HEK293 (cell line): Measurements from ENCODE around the gene DIP2C.
A peak's percentile ranks its signal among the peaks of the same experiment; 100 is the strongest.

Experiments used
- CTCF ChIA-PET: fragments of 350-600 bp; formaldehyde crosslinking; extraction: SDS; loops from one replicate; lab custom pipeline; 2021; ENCODE audit warnings: antibody characterized with exemption; lab: Yijun Ruan, JAX
- POLR2A ChIA-PET: fragments of 300-600 bp; formaldehyde crosslinking; extraction: SDS; loops from one replicate; lab custom pipeline; 2020; ENCODE audit warnings: antibody characterized with exemption, inconsistent platforms; lab: Yijun Ruan, JAX
- H3K27ac ChIP-seq: fragments of 200-500 bp; sonication (Bioruptor generic); 2 replicates; pipeline ENCODE4 v1.5.1; 2014; ENCODE audit warnings: low read depth, low read length, control low read depth, inconsistent platforms; ENCODE audit errors: extremely low read depth
- H3K36me3 ChIP-seq, 2 experiments: fragments of 200-500 bp in 1 of 2; sonication (Bioruptor generic) in 1 of 2; 1 replicate in 1 of 2; 2 replicates in 1 of 2; pipeline ENCODE4 v1.5.1; 2014 to 2017; ENCODE audit warnings: inconsistent platforms in 2 of 2, low read length in 2 of 2; ENCODE audit not compliant: control insufficient read depth in 2 of 2, insufficient read depth in 1 of 2
- H3K4me1 ChIP-seq: fragments of 200-500 bp; sonication (Bioruptor generic); 2 replicates; pipeline ENCODE4 v1.5.1; 2014; ENCODE audit warnings: mild to moderate bottlenecking, low read length, inconsistent platforms; ENCODE audit not compliant: control insufficient read depth, insufficient read depth
- H3K4me3 ChIP-seq: 2 replicates; pipeline ENCODE4 v1.5.1; 2011; ENCODE audit warnings: low read depth, mild to moderate bottlenecking, control low read depth, low read length, moderate library complexity
- H3K9me3 ChIP-seq: fragments of 200-500 bp; sonication (Bioruptor generic); 2 replicates; pipeline ENCODE4 v1.5.1; 2014; ENCODE audit warnings: low read depth, low read length, inconsistent platforms; ENCODE audit not compliant: control insufficient read depth, insufficient read depth
- AEBP2 ChIP-seq: fragments of 450-650 bp; formaldehyde crosslinking; IDR thresholded peaks from 2 replicates; pipeline ENCODE4 v1.5.1; 2016; ENCODE audit warnings: missing biosample characterization, missing genetic modification characterization, borderline replicate concordance
- FEZF1 ChIP-seq: fragments of 450-650 bp; formaldehyde crosslinking; IDR thresholded peaks from 2 replicates; pipeline ENCODE4 v1.5.1; 2016; ENCODE audit warnings: missing biosample characterization, missing genetic modification characterization
- GLIS1 ChIP-seq: fragments of 450-650 bp; formaldehyde crosslinking; IDR thresholded peaks from 2 replicates; pipeline ENCODE4 v1.5.1; 2016; ENCODE audit warnings: missing biosample characterization, missing genetic modification characterization
- INSM2 ChIP-seq: fragments of 450-650 bp; formaldehyde crosslinking; IDR thresholded peaks from 2 replicates; pipeline ENCODE4 v1.5.1; 2016; ENCODE audit warnings: missing biosample characterization, missing genetic modification characterization
- KLF8 ChIP-seq: fragments of 450-650 bp; formaldehyde crosslinking; IDR thresholded peaks from 2 replicates; pipeline ENCODE4 v1.5.1; 2016; ENCODE audit warnings: missing biosample characterization, missing genetic modification characterization
- PRDM2 ChIP-seq: fragments of 450-650 bp; formaldehyde crosslinking; IDR thresholded peaks from 2 replicates; pipeline ENCODE4 v1.5.1; 2016; ENCODE audit warnings: missing biosample characterization, missing genetic modification characterization, borderline replicate concordance
- PRDM6 ChIP-seq: fragments of 450-650 bp; formaldehyde crosslinking; IDR thresholded peaks from 2 replicates; pipeline ENCODE4 v1.5.1; 2017; ENCODE audit warnings: missing biosample characterization, missing genetic modification characterization
- SCRT1 ChIP-seq: fragments of 450-650 bp; formaldehyde crosslinking; IDR thresholded peaks from 2 replicates; pipeline ENCODE4 v1.5.1; 2016; ENCODE audit warnings: missing biosample characterization, missing genetic modification characterization, borderline replicate concordance
- SCRT2 ChIP-seq: fragments of 450-650 bp; formaldehyde crosslinking; IDR thresholded peaks from 2 replicates; pipeline ENCODE4 v1.5.1; 2016; ENCODE audit warnings: missing biosample characterization, missing genetic modification characterization
- SP7 ChIP-seq: fragments of 450-650 bp; formaldehyde crosslinking; IDR thresholded peaks from 2 replicates; pipeline ENCODE4 v1.5.1; 2016; ENCODE audit warnings: missing biosample characterization, missing genetic modification characterization
- ZNF292 ChIP-seq: fragments of 450-650 bp; formaldehyde crosslinking; IDR thresholded peaks from 2 replicates; pipeline ENCODE4 v1.5.1; 2016; ENCODE audit warnings: low read depth, missing biosample characterization, missing genetic modification characterization, borderline replicate concordance
- ZNF398 ChIP-seq: fragments of 450-650 bp; formaldehyde crosslinking; IDR thresholded peaks from 2 replicates; pipeline ENCODE4 v1.5.1; 2017; ENCODE audit warnings: missing biosample characterization, missing genetic modification characterization
- ZNF423 ChIP-seq: fragments of 450-650 bp; formaldehyde crosslinking; IDR thresholded peaks from 2 replicates; pipeline ENCODE4 v1.5.1; 2016; ENCODE audit warnings: missing biosample characterization, missing genetic modification characterization
- ZNF626 ChIP-seq: fragments of 450-650 bp; sonication (Bioruptor Pico); formaldehyde crosslinking; IDR thresholded peaks from 2 replicates; pipeline ENCODE4 v1.5.1; 2018; ENCODE audit warnings: missing biosample characterization, missing genetic modification characterization, inconsistent platforms
- ZNF776 ChIP-seq: fragments of 450-650 bp; formaldehyde crosslinking; IDR thresholded peaks from 2 replicates; pipeline ENCODE4 v1.5.0; 2017; ENCODE audit warnings: missing biosample characterization, missing genetic modification characterization, borderline replicate concordance
- ZNF792 ChIP-seq: fragments of 450-650 bp; formaldehyde crosslinking; IDR thresholded peaks from 2 replicates; pipeline ENCODE4 v1.5.1; 2016; ENCODE audit warnings: missing biosample characterization, missing genetic modification characterization
- ZSCAN23 ChIP-seq: fragments of 450-650 bp; formaldehyde crosslinking; IDR thresholded peaks from 2 replicates; pipeline ENCODE4 v1.5.1; 2016; ENCODE audit warnings: missing biosample characterization, missing genetic modification characterization

Gene DIP2C

GRCh38 chr10:408236-408635 lies 281.2 kb downstream of the DIP2C start:
- H3K27ac ChIP-seq: no peak overlapping the region
- H3K9me3 ChIP-seq: no peaks in the 10 kb centered on the region
- CTCF ChIA-PET: no interaction called here
- no peak overlapping the region for H3K4me3 ChIP-seq
- no peaks in the 10 kb centered on the region for H3K4me1 ChIP-seq
- peaks cover 0 to 24% of the 10 kb centered on the region in 2 experiments; a peak in 1 of 3 replicates for H3K36me3 ChIP-seq
- TF ChIP-seq SCRT2 (tag by site-specific recombination) (peak; percentile 76), INSM2 (tag by site-specific recombination) (no peak), ZNF792 (no peak), ZSCAN23 (no peak), ZNF423 (tag by site-specific recombination) (no peak), ZNF398 (tag by site-specific recombination) (no peak), ZNF626 (tag by site-specific recombination) (no peak), SP7 (tag by site-specific recombination) (peak; percentile 65; the same call in 1 of the 2 replicates), AEBP2 (tag by site-specific recombination) (no peak), PRDM6 (tag by site-specific recombination) (0 out of 2 replicates have a peak, but pooled peaks have one; percentile 18), GLIS1 (tag by site-specific recombination) (peak; percentile 49), KLF8 (tag by site-specific recombination) (no peak), FEZF1 (tag by site-specific recombination) (peak; percentile 56), ZNF776 (tag by site-specific recombination) (no peak), PRDM2 (no peak), SCRT1 (tag by site-specific recombination) (peak; percentile 60; the same call in 1 of the 2 replicates), ZNF292 (tag by site-specific recombination) (no peak)
- POLR2A ChIA-PET: no interaction called here
